Measurements from ENCODE around the gene PPP2R5D.
"Not testable (repeated sequence)": the region's sequence is repeated elsewhere in the genome, so short reads cannot be mapped to it uniquely, and the experiment has no call there.

Gene PPP2R5D

GRCh38 chr6:43021270-43022047 lies 37.1 kb downstream of the PPP2R5D start, which contains the start of gene RRP36:
TSS of gene RRP36 (plus strand) at chr6:43021623. CDS start at chr6:43021655, 32 bp downstream.
- peak; percentile 50 to 52 for DNase-seq (ENCODE audit: extremely low read depth in 1 of 2, low read depth in 1 of 2)

- DNase-seq (ENCODE audit: extremely low read depth in 1 of 2, low read depth in 1 of 2) = peak in 1 of 2 donors; percentile 5
Measured at GRCh38 chr6:43024436-43024835, 40.1 kb downstream of the PPP2R5D start.

- no peak for DNase-seq (ENCODE audit: extremely low read depth in 1 of 2, low read depth in 1 of 2)
Measured at GRCh38 chr6:43026365-43026764, 42.0 kb downstream of the PPP2R5D start.

- DNase-seq (ENCODE audit: extremely low read depth in 1 of 2, low read depth in 1 of 2) = no peak
Measured at GRCh38 chr6:43029120-43029519, 44.8 kb downstream of the PPP2R5D start.

GRCh38 chr6:43032326-43032725 lies 48.0 kb downstream of the PPP2R5D start:
- no peak for DNase-seq (ENCODE audit: extremely low read depth in 1 of 2, low read depth in 1 of 2)

- DNase-seq (ENCODE audit: extremely low read depth in 1 of 2, low read depth in 1 of 2) = no peak
Measured at GRCh38 chr6:43033496-43034189, 49.3 kb downstream of the PPP2R5D start.

GRCh38 chr6:43034190-43034525 lies 49.8 kb downstream of the PPP2R5D start:
- DNase-seq (ENCODE audit: extremely low read depth in 1 of 2, low read depth in 1 of 2) = no peak

GRCh38 chr6:43035495-43036194 lies 51.3 kb downstream of the PPP2R5D start:
- DNase-seq (ENCODE audit: extremely low read depth in 1 of 2, low read depth in 1 of 2) = no peak

GRCh38 chr6:43036712-43037111 lies 52.3 kb downstream of the PPP2R5D start:
- no peak for DNase-seq (ENCODE audit: extremely low read depth in 1 of 2, low read depth in 1 of 2)

- no peak for DNase-seq (ENCODE audit: extremely low read depth in 1 of 2, low read depth in 1 of 2)
Measured at GRCh38 chr6:43037197-43037596, 52.8 kb downstream of the PPP2R5D start.

- no peak for DNase-seq (ENCODE audit: extremely low read depth in 1 of 2, low read depth in 1 of 2)
Measured at GRCh38 chr6:43037706-43038105, 53.3 kb downstream of the PPP2R5D start.

GRCh38 chr6:43038727-43039126 lies 54.4 kb downstream of the PPP2R5D start:
- DNase-seq (ENCODE audit: extremely low read depth in 1 of 2, low read depth in 1 of 2) = no peak

GRCh38 chr6:43040542-43041257 lies 56.3 kb downstream of the PPP2R5D start:
- DNase-seq (ENCODE audit: extremely low read depth in 1 of 2, low read depth in 1 of 2) = no peak

GRCh38 chr6:43041475-43041874 lies 57.1 kb downstream of the PPP2R5D start:
- DNase-seq (ENCODE audit: extremely low read depth in 1 of 2, low read depth in 1 of 2) = not testable (repeated sequence)

GRCh38 chr6:43043310-43043709 lies 58.9 kb downstream of the PPP2R5D start:
- DNase-seq (ENCODE audit: extremely low read depth in 1 of 2, low read depth in 1 of 2) = no peak

GRCh38 chr6:43045371-43045930 lies 61.1 kb downstream of the PPP2R5D start:
- DNase-seq (ENCODE audit: extremely low read depth in 1 of 2, low read depth in 1 of 2) = no peak

GRCh38 chr6:43047998-43048397 lies 63.6 kb downstream of the PPP2R5D start:
- DNase-seq (ENCODE audit: extremely low read depth in 1 of 2, low read depth in 1 of 2) = no peak

GRCh38 chr6:43050981-43051380 lies 66.6 kb downstream of the PPP2R5D start:
- DNase-seq (ENCODE audit: extremely low read depth in 1 of 2, low read depth in 1 of 2) = no peak

GRCh38 chr6:43052225-43052841 lies 68.0 kb downstream of the PPP2R5D start:
- DNase-seq (ENCODE audit: extremely low read depth in 1 of 2, low read depth in 1 of 2) = no peak

GRCh38 chr6:43052842-43053544 lies 68.6 kb downstream of the PPP2R5D start:
- DNase-seq (ENCODE audit: extremely low read depth in 1 of 2, low read depth in 1 of 2) = no peak
